Measurements from ENCODE around the gene DCP1A. TPM values are rescaled to one million over a fixed set of nuclear protein-coding genes. Genes with fewer than 3 reads are reported as not detected.

DCP1A gene
- total and polyA plus RNA-seq, 9 of the 15 experiments (the other 6 are each of a cell fraction or from before 2014, with no cell fraction given), result 6.6 to 33.7 (median 13.3) TPM

DNA sequence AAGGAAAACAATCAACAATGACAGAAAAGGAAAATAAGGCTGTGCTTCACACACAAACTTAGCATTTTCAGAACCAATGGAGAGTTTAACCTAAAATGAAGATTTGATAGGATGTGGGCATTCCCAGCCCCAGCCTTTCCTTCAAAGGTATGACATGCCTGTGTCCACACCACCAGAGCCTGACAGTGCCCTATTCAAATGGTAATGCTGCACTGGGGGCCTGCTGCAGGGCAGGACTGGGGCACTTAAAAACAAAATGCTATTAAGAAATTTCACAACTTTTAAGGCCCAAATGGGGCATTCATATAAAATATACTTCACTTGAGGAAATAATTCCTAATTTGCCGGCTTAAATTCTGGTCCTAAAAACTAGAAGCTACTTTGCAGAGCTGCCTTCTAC is 60.6 kb downstream of the DCP1A start:
- Histone ChIP-seq H3K4me2 (ENCODE audit: insufficient read depth, low read length) (no peak overlapping the region), H4K20me1 (replicated peaks; ENCODE audit: control insufficient read depth, insufficient read depth, low read length) (no peaks in the 10 kb centered on the region), H3K79me2 (ENCODE audit: control insufficient read depth, insufficient read depth, low read length) (no peaks in the 10 kb centered on the region), H3K27ac (ENCODE audit: extremely low read depth, low read depth, low read length) (no peak overlapping the region), H3K27me3 (ENCODE audit: control insufficient read depth in 2 of 2, insufficient read depth in 2 of 2, low read length in 2 of 2) (no peaks in the 10 kb centered on the region), H3K9ac (ENCODE audit: insufficient read depth in 1 of 2, low read depth in 2 of 2, low read length in 2 of 2) (no peak overlapping the region), H3K4me1 (replicated peaks in 1 of 2; ENCODE audit: control insufficient read depth in 2 of 2, insufficient read depth in 2 of 2, low read length in 2 of 2) (no peaks in the 10 kb centered on the region), H3K36me3 (ENCODE audit: control insufficient read depth, insufficient read depth, low read length) (peaks cover 44% of the 10 kb centered on the region; the same call in 1 of the 3 replicates), H3K9me1 (ENCODE audit: control insufficient read depth, insufficient read depth, low read length) (peaks cover 3% of the 10 kb centered on the region), H3K9me3 (replicated peaks; ENCODE audit: control insufficient read depth, insufficient read depth, low read depth, low read length) (no peaks in the 10 kb centered on the region), H2AFZ (ENCODE audit: low read depth, low read length) (no peak overlapping the region), H3K4me3 (no peak overlapping the region)
- BruUV-seq (replicated peaks), result no TSS peak
- in situ Hi-C loops (cut with MboI), result no loop called here
- ChIA-PET POLR2A (no interaction called here), CTCF (ENCODE audit: low intra/inter-chr PET ratio) (no interaction called here)
- intact Hi-C loops (cut with micrococcal nuclease), result no loop called here
- FAIRE-seq (no peak), DNase-seq (ENCODE audit: extremely low read depth in 1 of 4, low spot score in 3 of 4) (no peak), ATAC-seq (no peak)
- 100% methylated on average over 1 of the region's 1 CpG for WGBS (ENCODE audit: insufficient coverage, low coverage, missing lambda C conversion rate)
- no peak for TF ChIP-seq KDM5B (IDR thresholded peaks at IDR 0.05; ENCODE audit: insufficient replicate concordance, low read depth, low read length)
- TF ChIP-seq SAP30 (IDR thresholded peaks at IDR 0.05; ENCODE audit: borderline replicate concordance, insufficient read depth, low read depth, low read length, poor library complexity, severe bottlenecking), result no peak
- TF ChIP-seq, protein P1, sequence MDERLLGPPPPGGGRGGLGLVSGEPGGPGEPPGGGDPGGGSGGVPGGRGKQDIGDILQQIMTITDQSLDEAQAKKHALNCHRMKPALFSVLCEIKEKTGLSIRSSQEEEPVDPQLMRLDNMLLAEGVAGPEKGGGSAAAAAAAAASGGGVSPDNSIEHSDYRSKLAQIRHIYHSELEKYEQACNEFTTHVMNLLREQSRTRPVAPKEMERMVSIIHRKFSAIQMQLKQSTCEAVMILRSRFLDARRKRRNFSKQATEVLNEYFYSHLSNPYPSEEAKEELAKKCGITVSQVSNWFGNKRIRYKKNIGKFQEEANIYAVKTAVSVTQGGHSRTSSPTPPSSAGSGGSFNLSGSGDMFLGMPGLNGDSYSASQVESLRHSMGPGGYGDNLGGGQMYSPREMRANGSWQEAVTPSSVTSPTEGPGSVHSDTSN (CRISPR knock-in tag; IDR thresholded peaks at IDR 0.05; ENCODE audit: low read depth), result no peak
- TF ChIP-seq, protein P1 (tag; conservative IDR thresholded peaks at IDR 0.05; ENCODE audit: low read depth), result no peak
- no peak for TF ChIP-seq ZNF143 (CRISPR knock-in tag; IDR thresholded peaks at IDR 0.05)
- no peak for TF ChIP-seq HNRNPLL (IDR thresholded peaks at IDR 0.05; ENCODE audit: low read depth, low read length, poor library complexity, severe bottlenecking)
- TF ChIP-seq RBM17 (IDR thresholded peaks at IDR 0.05; ENCODE audit: borderline replicate concordance, low read depth, low read length), result no peak
- no peak for TF ChIP-seq BHLHE40 (IDR thresholded peaks at IDR 0.05; ENCODE audit: low read length)

Data from K562 (cell line).